H1 (cell line): ENCODE measurements around the gene SLC6A17. TPM values are rescaled to one million over a fixed set of nuclear protein-coding genes. Genes with fewer than 3 reads are reported as not detected.
A peak's percentile ranks its signal among the peaks of the same experiment; 100 is the strongest.

Experiments used
- CHD7 ChIP-seq: fragments of 300-600 bp; sonication (generic); IDR thresholded peaks from 2 replicates; pipeline ENCODE4 v1.7.1; 2012; ENCODE audit warnings: low read length, moderate library complexity, mild to moderate bottlenecking, inconsistent platforms; ENCODE audit not compliant: insufficient replicate concordance
- CTCF ChIP-seq, 3 experiments: IDR thresholded peaks; 1 replicate in 2 of 3; 2 replicates in 1 of 3; pipeline versions ENCODE4 v1.5.1 to v1.6.1; 2011; ENCODE audit warnings: low read length in 3 of 3, mild to moderate bottlenecking in 3 of 3, inconsistent platforms in 2 of 3, low read depth in 1 of 3, moderate library complexity in 1 of 3; ENCODE audit not compliant: insufficient read depth in 1 of 3; ENCODE audit errors: control extremely low read depth in 1 of 3
- FOSL1 ChIP-seq: IDR thresholded peaks from 2 replicates; pipeline ENCODE4 v1.6.1; 2011; ENCODE audit warnings: mild to moderate bottlenecking, low read depth, low read length, moderate library complexity; ENCODE audit not compliant: insufficient read depth
- JUND ChIP-seq: IDR thresholded peaks from 2 replicates; pipeline ENCODE4 v1.6.1; 2011; ENCODE audit warnings: mild to moderate bottlenecking, improper control_type of control experiment, low read length
- RAD21 ChIP-seq, 2 experiments: IDR thresholded peaks in 1 of 2; conservative IDR thresholded peaks in 1 of 2; 2 replicates each; pipeline ENCODE4 v1.6.1; 2011; ENCODE audit warnings: low read depth in 2 of 2, low read length in 2 of 2, improper control_type of control experiment in 1 of 2, inconsistent platforms in 1 of 2, mild to moderate bottlenecking in 1 of 2, moderate library complexity in 1 of 2
- RNF2 ChIP-seq: fragments of 200-900, 300-1000 bp; sonication (generic); IDR thresholded peaks from 2 replicates; pipeline ENCODE4 v1.7.1; 2016; ENCODE audit warnings: borderline replicate concordance, low read depth, mild to moderate bottlenecking, antibody characterized with exemption, low read length; ENCODE audit not compliant: poor library complexity, severe bottlenecking; ENCODE audit errors: missing control alignments
- SP1 ChIP-seq: IDR thresholded peaks from 2 replicates; pipeline ENCODE4 v1.6.1; 2011; ENCODE audit warnings: low read depth, low read length
- SP2 ChIP-seq: IDR thresholded peaks from 2 replicates; pipeline ENCODE4 v1.6.1; 2012; ENCODE audit warnings: mild to moderate bottlenecking, low read length, inconsistent platforms
- polyA plus RNA-seq, 7 experiments: library from polyadenylated mRNA; depleted of rRNA in 3 of 7; stranded (reverse) in 5 of 7; unstranded in 2 of 7; fragments of >200 nt in 5 of 7; fragments of 200-250 nt in 2 of 7; gene quantifications; 1 replicate in 5 of 7; 2 replicates in 1 of 7; 4 replicates in 1 of 7; pipeline versions ENCODE4 v1.2.1 to v1.2.3, GENCODE V29; 2011 to 2013; ENCODE audit warnings: missing spikeins in 2 of 7, mixed read lengths in 2 of 7
- total RNA-seq: library from RNA; stranded (reverse); fragmentation: NEBNext Ultra II Directional; extraction: Animal tissue kit (Norgen Biotek cat#: 25700); gene quantifications from 2 replicates; pipeline ENCODE4 v1.2.1, GENCODE V29; 2021

Gene SLC6A17
- total and polyA plus RNA-seq, 2 of the 8 experiments (the other 6 are each of a cell fraction or from before 2014, with no cell fraction given): 0.15 to 0.28 TPM

GRCh38 chr1:110130113-110130591, 20.1 kb upstream of the SLC6A17 start (continued):
- no peak for TF ChIP-seq CHD7
- TF ChIP-seq JUND: no peak
- TF ChIP-seq FOSL1: no peak
- no peak for TF ChIP-seq SP1
- TF ChIP-seq RNF2: peak; percentile 66
- no peak for TF ChIP-seq SP2
- TF ChIP-seq RAD21 (IDR thresholded peaks at IDR 0.05 in 1 of 2, conservative IDR thresholded peaks at IDR 0.05 in 1 of 2; ENCODE audit: low read depth in 2 of 2, low read length in 2 of 2): peak in 1 of 2 experiments; percentile 34; a peak in 2 of 4 replicates
- TF ChIP-seq CTCF (IDR thresholded peaks at IDR 0.05; ENCODE audit: control extremely low read depth in 1 of 3, insufficient read depth in 1 of 3, low read depth in 1 of 3, low read length in 3 of 3): peak; percentile 57 to 88 (median 73)
